ENCODE data around the gene THAP8.

The THAP8 gene

GRCh38 chr19:36009633-36010379 is 44.3 kb downstream of the THAP8 start:
- TF ChIP-seq CTCF (IDR thresholded peaks at IDR 0.05; ENCODE audit: low read depth, low read length) (no peak), MYC (IDR thresholded peaks at IDR 0.05; ENCODE audit: low read depth, low read length) (no peak)
- no peak for DNase-seq (ENCODE audit: low read depth)
- peak overlapping the region; percentile 7 for H3K4me3 ChIP-seq (ENCODE audit: low read depth, low read length)

- no peak for TF ChIP-seq POLR2A (IDR thresholded peaks at IDR 0.05; ENCODE audit: extremely low read depth, insufficient read length)
- no peak for TF ChIP-seq CTCF (IDR thresholded peaks at IDR 0.05; ENCODE audit: low read depth, low read length)
- no peak for TF ChIP-seq MAX (IDR thresholded peaks at IDR 0.05; ENCODE audit: low read depth, low read length)
- TF ChIP-seq MYC (IDR thresholded peaks at IDR 0.05; ENCODE audit: low read depth, low read length), result no peak
- H3K4me3 ChIP-seq (ENCODE audit: low read depth, low read length), result peak overlapping the region; percentile 7
- peak; percentile 62 for DNase-seq (ENCODE audit: low read depth)
Observed at GRCh38 chr19:36009220-36009619, 44.9 kb downstream of the THAP8 start.

- H3K4me3 ChIP-seq (ENCODE audit: low read depth, low read length), result peak within 1 kb of the TSS; percentile 7
- no peak for TF ChIP-seq MAX (IDR thresholded peaks at IDR 0.05; ENCODE audit: low read depth, low read length)
- no peak for TF ChIP-seq POLR2A (IDR thresholded peaks at IDR 0.05; ENCODE audit: extremely low read depth, insufficient read length)
- TF ChIP-seq MYC (IDR thresholded peaks at IDR 0.05; ENCODE audit: low read depth, low read length), result no peak
- TF ChIP-seq CTCF (IDR thresholded peaks at IDR 0.05; ENCODE audit: low read depth, low read length), result no peak
- DNase-seq (ENCODE audit: low read depth), result no peak
Observed at GRCh38 chr19:36008336-36008978, 45.6 kb downstream of the THAP8 start, which contains the start of gene SYNE4. TSS of gene SYNE4 (minus strand) at chr19:36008813. CDS start at chr19:36008681, 132 bp downstream.

GRCh38 chr19:36006955-36007354 is 47.1 kb downstream of the THAP8 start:
- no peak for DNase-seq (ENCODE audit: low read depth)
- TF ChIP-seq POLR2A (IDR thresholded peaks at IDR 0.05; ENCODE audit: extremely low read depth, insufficient read length) (no peak), CTCF (IDR thresholded peaks at IDR 0.05; ENCODE audit: low read depth, low read length) (no peak), MAX (IDR thresholded peaks at IDR 0.05; ENCODE audit: low read depth, low read length) (no peak), MYC (IDR thresholded peaks at IDR 0.05; ENCODE audit: low read depth, low read length) (no peak)
- no peak overlapping the region for H3K4me3 ChIP-seq (ENCODE audit: low read depth, low read length)

- TF ChIP-seq MAX (IDR thresholded peaks at IDR 0.05; ENCODE audit: low read depth, low read length) (no peak), MYC (IDR thresholded peaks at IDR 0.05; ENCODE audit: low read depth, low read length) (no peak), CTCF (IDR thresholded peaks at IDR 0.05; ENCODE audit: low read depth, low read length) (no peak), POLR2A (IDR thresholded peaks at IDR 0.05; ENCODE audit: extremely low read depth, insufficient read length) (no peak)
- no peak for DNase-seq (ENCODE audit: low read depth)
- H3K4me3 ChIP-seq (ENCODE audit: low read depth, low read length), result no peak overlapping the region
Observed at GRCh38 chr19:36003284-36003683, 50.8 kb downstream of the THAP8 start.
